Measurements from ENCODE around the gene CARNS1. TPM values are rescaled to one million over a fixed set of nuclear protein-coding genes. Genes with fewer than 3 reads are reported as not detected.

The CARNS1 gene
- total and polyA plus RNA-seq, 9 of the 15 experiments (the other 6 are each of a cell fraction or from before 2014, with no cell fraction given), result 0.01 to 0.18 (median 0.06) TPM; not detected in 3

DNA sequence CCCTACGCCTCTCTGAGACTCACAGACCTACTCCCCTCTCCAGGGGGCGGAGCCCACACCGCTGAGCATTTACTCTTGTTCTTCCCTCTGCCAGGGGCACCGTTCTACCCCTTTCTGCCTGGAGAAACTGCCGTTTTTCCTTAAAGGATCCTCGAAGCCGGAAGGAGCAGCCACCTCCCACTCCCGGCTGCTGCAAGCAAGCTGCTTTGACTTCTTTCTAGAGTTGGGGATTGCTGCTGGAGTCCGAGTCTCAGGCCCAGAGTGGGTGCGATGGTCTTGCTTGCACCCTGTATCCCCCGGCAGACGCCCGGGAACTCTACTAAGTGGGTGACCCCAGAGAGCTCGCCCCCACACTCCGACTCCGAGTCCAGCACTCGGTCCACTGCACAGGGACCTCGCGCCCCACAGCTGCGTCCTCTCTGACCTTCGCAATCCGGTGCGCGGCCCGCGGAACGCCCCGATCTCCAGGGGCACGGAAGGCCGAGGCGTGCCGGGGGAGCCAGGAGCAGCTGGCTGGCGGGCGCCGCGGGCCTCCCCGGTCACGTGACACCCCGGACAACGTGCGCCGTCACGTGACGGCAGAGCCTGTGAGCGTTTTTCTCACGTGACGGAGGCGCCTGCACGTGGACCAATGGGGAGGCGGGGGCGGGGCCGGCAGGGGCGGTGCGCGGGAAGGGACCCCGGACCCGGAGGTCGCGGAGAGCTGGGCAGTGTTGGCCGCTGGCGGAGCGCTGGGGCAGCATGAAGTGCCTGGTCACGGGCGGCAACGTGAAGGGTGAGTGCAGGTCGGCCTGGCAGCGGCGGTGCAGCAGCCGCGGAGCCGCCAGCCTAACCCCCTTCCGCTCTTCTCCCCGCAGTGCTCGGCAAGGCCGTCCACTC is 23.9 kb upstream of the CARNS1 start, which contains the start of gene RAD9A (continued):
- TF ChIP-seq, protein P1, sequence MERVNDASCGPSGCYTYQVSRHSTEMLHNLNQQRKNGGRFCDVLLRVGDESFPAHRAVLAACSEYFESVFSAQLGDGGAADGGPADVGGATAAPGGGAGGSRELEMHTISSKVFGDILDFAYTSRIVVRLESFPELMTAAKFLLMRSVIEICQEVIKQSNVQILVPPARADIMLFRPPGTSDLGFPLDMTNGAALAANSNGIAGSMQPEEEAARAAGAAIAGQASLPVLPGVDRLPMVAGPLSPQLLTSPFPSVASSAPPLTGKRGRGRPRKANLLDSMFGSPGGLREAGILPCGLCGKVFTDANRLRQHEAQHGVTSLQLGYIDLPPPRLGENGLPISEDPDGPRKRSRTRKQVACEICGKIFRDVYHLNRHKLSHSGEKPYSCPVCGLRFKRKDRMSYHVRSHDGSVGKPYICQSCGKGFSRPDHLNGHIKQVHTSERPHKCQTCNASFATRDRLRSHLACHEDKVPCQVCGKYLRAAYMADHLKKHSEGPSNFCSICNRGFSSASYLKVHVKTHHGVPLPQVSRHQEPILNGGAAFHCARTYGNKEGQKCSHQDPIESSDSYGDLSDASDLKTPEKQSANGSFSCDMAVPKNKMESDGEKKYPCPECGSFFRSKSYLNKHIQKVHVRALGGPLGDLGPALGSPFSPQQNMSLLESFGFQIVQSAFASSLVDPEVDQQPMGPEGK (CRISPR knock-in tag; IDR thresholded peaks at IDR 0.05; ENCODE audit: borderline replicate concordance), result no peak
- TF ChIP-seq HOXB6 (CRISPR knock-in tag; IDR thresholded peaks at IDR 0.05; ENCODE audit: borderline replicate concordance) (no peak), FOXK2 (conservative IDR thresholded peaks at IDR 0.05 in 1 of 2, IDR thresholded peaks at IDR 0.05 in 1 of 2; ENCODE audit: low read depth in 2 of 2) (peak; percentile 53 to 94; a peak in 3 of 4 replicates), NFYB (IDR thresholded peaks at IDR 0.05; ENCODE audit: extremely low read depth, insufficient read length) (peak; percentile 86), RB1 (IDR thresholded peaks at IDR 0.05; ENCODE audit: low read depth) (peak; percentile 88), CLOCK (CRISPR knock-in tag; IDR thresholded peaks at IDR 0.05; ENCODE audit: borderline replicate concordance) (peak; percentile 97), ZNF408 (CRISPR knock-in tag; IDR thresholded peaks at IDR 0.05; ENCODE audit: low read depth) (no peak), ZBTB8A (IDR thresholded peaks at IDR 0.05; ENCODE audit: partially characterized antibody) (no peak), MIER1 (IDR thresholded peaks at IDR 0.05; ENCODE audit: low read depth) (no peak), COPS2 (conservative IDR thresholded peaks at IDR 0.05) (no peak), DACH1 (IDR thresholded peaks at IDR 0.05; ENCODE audit: partially characterized antibody) (peak; percentile 78), KDM5B (IDR thresholded peaks at IDR 0.05; ENCODE audit: insufficient replicate concordance, low read depth, low read length) (peak; percentile 80)
- TF ChIP-seq, protein P2, sequence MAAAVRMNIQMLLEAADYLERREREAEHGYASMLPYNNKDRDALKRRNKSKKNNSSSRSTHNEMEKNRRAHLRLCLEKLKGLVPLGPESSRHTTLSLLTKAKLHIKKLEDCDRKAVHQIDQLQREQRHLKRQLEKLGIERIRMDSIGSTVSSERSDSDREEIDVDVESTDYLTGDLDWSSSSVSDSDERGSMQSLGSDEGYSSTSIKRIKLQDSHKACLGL (CRISPR knock-in tag; IDR thresholded peaks at IDR 0.05; ENCODE audit: borderline replicate concordance, poor library complexity, severe bottlenecking), result peak; percentile 80

Data from K562 (cell line).